ENCODE measurements around the gene LEF1. TPM values are rescaled to one million over a fixed set of nuclear protein-coding genes. Genes with fewer than 3 reads are reported as not detected.

LEF1 gene
- total RNA-seq, 1 donor from 2014 or later, result 0.41 TPM

DNA sequence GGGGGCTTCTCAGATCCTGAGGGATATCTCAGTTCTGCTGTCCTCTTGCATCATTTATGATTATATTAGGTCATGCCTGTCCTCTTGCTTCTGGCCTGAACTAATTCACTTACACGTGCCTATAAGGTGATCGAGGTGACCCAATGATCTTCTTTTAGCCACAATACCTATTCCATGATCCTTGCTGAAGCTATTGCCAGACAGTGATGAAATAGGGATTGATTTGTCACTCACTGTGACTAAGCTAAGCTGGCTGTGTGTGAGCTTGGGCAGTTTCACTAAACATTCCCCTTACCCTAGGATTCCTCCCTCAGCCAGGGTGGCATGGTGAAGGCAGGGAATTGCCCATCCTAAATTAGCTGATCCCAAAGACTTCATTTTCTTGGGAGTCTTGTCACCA lies 160.0 kb downstream of the LEF1 start:
- Histone ChIP-seq H3K36me3 (peaks cover 23% of the 10 kb centered on the region), H3K4me3 (no peak overlapping the region), H3K9me3 (replicated peaks) (no peaks in the 10 kb centered on the region), H3K27ac (replicated peaks) (peak overlapping the region; percentile 61), H3K27me3 (ENCODE audit: low read depth) (no peaks in the 10 kb centered on the region), H3K4me1 (peaks cover 68% of the 10 kb centered on the region)
- intact Hi-C loops (cut with micrococcal nuclease), result no loop called here
- no peak for TF ChIP-seq CTCF (IDR thresholded peaks at IDR 0.05; ENCODE audit: borderline replicate concordance)
- no peak for DNase-seq

DNA sequence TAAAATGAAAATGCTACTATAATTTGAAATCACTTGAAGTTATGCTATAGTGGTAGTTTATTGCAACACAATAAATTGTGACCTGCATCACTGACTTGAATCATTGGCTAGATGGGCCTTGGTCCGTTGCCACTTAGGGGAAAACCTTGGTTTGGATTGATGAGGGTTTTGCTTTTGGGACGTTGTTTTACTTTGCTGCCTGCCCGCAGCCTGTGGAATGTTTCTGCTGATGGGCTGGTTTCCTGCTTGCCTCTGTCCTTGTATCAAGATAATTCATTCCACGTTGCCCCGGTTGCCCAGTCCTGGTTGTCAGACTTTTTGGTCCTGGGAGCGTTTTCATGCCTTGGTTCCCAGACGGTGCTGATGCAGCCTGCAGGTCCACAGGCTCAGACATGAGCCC lies 160.7 kb downstream of the LEF1 start:
- H3K4me3 ChIP-seq, result no peak overlapping the region
- H3K4me1 ChIP-seq, result peaks cover 75% of the 10 kb centered on the region
- H3K27me3 ChIP-seq (ENCODE audit: low read depth), result no peaks in the 10 kb centered on the region
- no peak for TF ChIP-seq CTCF (IDR thresholded peaks at IDR 0.05; ENCODE audit: borderline replicate concordance)
- peak overlapping the region; percentile 61 for H3K27ac ChIP-seq (replicated peaks)
- H3K36me3 ChIP-seq, result peaks cover 20% of the 10 kb centered on the region
- DNase-seq, result no peak
- intact Hi-C loops (cut with micrococcal nuclease), result no loop called here
- no peaks in the 10 kb centered on the region for H3K9me3 ChIP-seq (replicated peaks)

DNA sequence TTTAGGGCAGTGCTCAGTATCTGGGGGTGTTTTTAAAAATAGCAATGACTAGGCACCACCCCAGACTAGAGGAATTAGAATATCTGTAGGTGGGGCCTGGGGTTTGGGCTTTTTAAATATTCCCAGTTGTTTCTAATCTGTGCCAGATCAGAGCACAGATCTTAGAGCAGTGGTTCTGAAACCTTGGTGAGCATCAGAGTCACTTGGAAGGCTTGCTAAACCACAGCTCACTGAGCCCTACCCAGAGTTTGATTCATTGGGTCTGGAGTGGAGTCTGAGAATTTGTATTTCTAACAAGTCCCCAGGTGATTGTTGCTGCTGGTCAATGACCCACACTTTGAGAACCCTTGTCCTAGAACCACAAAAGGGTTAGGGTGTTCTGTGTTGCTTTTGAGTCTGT lies 162.4 kb downstream of the LEF1 start:
- Histone ChIP-seq H3K27ac (replicated peaks) (peak overlapping the region; percentile 43), H3K4me3 (no peak overlapping the region)
- DNase-seq, result no peak

GRCh38 chr4:108005807-108006206 lies 162.9 kb downstream of the LEF1 start:
- DNase-seq, result no peak
- TF ChIP-seq CTCF (IDR thresholded peaks at IDR 0.05; ENCODE audit: borderline replicate concordance), result no peak
- peaks cover 9% of the 10 kb centered on the region for H3K36me3 ChIP-seq
- peaks cover 86% of the 10 kb centered on the region for H3K4me1 ChIP-seq
- intact Hi-C loops (cut with micrococcal nuclease), result no loop called here
- H3K4me3 ChIP-seq, result no peak overlapping the region
- no peaks in the 10 kb centered on the region for H3K27me3 ChIP-seq (ENCODE audit: low read depth)
- peak overlapping the region; percentile 43 for H3K27ac ChIP-seq (replicated peaks)
- H3K9me3 ChIP-seq (replicated peaks), result no peaks in the 10 kb centered on the region

More for the DNA sequence above, 162.4 kb downstream of the LEF1 start:
- no peak for TF ChIP-seq CTCF (IDR thresholded peaks at IDR 0.05; ENCODE audit: borderline replicate concordance)
- Histone ChIP-seq H3K9me3 (replicated peaks) (no peaks in the 10 kb centered on the region), H3K27me3 (ENCODE audit: low read depth) (no peaks in the 10 kb centered on the region), H3K36me3 (peaks cover 14% of the 10 kb centered on the region), H3K4me1 (peaks cover 81% of the 10 kb centered on the region)
- intact Hi-C loops (cut with micrococcal nuclease), result no loop called here

DNA sequence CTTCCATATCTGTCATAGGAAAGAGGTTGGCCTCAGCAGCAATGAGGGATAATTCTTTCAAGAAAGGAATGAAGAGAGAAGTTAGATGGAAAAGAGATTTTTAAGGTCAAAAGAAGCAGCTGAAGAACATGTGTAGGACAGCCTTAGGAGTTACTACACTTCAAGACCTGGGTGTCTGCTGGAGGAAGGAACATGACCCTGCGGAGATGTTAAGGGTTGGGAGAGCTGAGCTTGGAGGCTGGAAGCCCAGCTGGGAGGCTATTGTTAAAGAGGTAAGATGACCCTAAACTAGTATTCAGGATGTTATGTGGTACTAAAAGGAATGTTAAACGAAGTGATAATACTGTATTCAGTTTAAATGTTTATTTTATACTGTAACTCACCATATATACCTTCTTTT lies 164.1 kb downstream of the LEF1 start:
- peaks cover 87% of the 10 kb centered on the region for H3K4me1 ChIP-seq
- no peak for DNase-seq
- no peaks in the 10 kb centered on the region for H3K27me3 ChIP-seq (ENCODE audit: low read depth)
- H3K36me3 ChIP-seq, result no peaks in the 10 kb centered on the region
- H3K9me3 ChIP-seq (replicated peaks), result no peaks in the 10 kb centered on the region
- no peak overlapping the region for H3K4me3 ChIP-seq
- intact Hi-C loops (cut with micrococcal nuclease), result no loop called here
- no peak for TF ChIP-seq CTCF (IDR thresholded peaks at IDR 0.05; ENCODE audit: borderline replicate concordance)
- peak overlapping the region; percentile 50 for H3K27ac ChIP-seq (replicated peaks)
